Natural killer cell (primary cell): ENCODE measurements around the gene SLU7. TPM values are rescaled to one million over a fixed set of nuclear protein-coding genes. Genes with fewer than 3 reads are reported as not detected.
A peak's percentile ranks its signal among the peaks of the same experiment; 100 is the strongest.

Experiments
- ATAC-seq, 3 donors: fragments of 150-1000 bp in 2 of 3; fragments of 200-7000 bp in 1 of 3; cut with Tn5 transposase; 1 replicate in 1 of 3; 2 replicates in 2 of 3; pipeline ENCODE4 v1.10.0; 2021; ENCODE audit warnings: mild to moderate bottlenecking in 2 of 3, moderate library complexity in 2 of 3
- DNase-seq, 2 donors: peaks; one replicate each; pipeline versions ENCODE4 v3.0.0 to v3.0.0-alpha.2; 2013 to 2021; ENCODE audit warnings: mixed read lengths in 1 of 2
- H3K27ac ChIP-seq: one replicate; pipeline ENCODE4 v1.5.1; 2013; ENCODE audit warnings: mild to moderate bottlenecking, low read length
- H3K27me3 ChIP-seq: one replicate; pipeline ENCODE4 v1.6.1; 2013; ENCODE audit warnings: low read length; ENCODE audit not compliant: control insufficient read depth, insufficient read depth
- H3K36me3 ChIP-seq: one replicate; pipeline ENCODE4 v1.6.1; 2013; ENCODE audit warnings: low read length; ENCODE audit not compliant: control insufficient read depth, insufficient read depth
- H3K4me1 ChIP-seq: one replicate; pipeline ENCODE4 v1.6.1; 2013; ENCODE audit warnings: low read length; ENCODE audit not compliant: control insufficient read depth, insufficient read depth
- H3K4me3 ChIP-seq: one replicate; pipeline ENCODE4 v1.5.1; 2013; ENCODE audit warnings: low read length
- H3K9me3 ChIP-seq: one replicate; pipeline ENCODE4 v1.6.1; 2013; ENCODE audit warnings: low read length; ENCODE audit not compliant: control insufficient read depth, insufficient read depth
- H3K27ac Mint-ChIP-seq, 2 donors: one replicate each; pipeline ENCODE4 v1.8.0; 2022; ENCODE audit warnings: mild to moderate bottlenecking in 2 of 2, mixed read lengths in 2 of 2, moderate library complexity in 1 of 2
- H3K27me3 Mint-ChIP-seq, 2 donors: one replicate each; pipeline ENCODE4 v1.8.0; 2022; ENCODE audit warnings: low read depth in 2 of 2, mixed read lengths in 2 of 2
- H3K36me3 Mint-ChIP-seq: one replicate; pipeline ENCODE4 v1.8.0; 2022; ENCODE audit warnings: mixed read lengths
- H3K4me1 Mint-ChIP-seq, 2 donors: one replicate each; pipeline ENCODE4 v1.8.0; 2022; ENCODE audit warnings: mixed read lengths in 2 of 2
- H3K4me3 Mint-ChIP-seq: one replicate; pipeline ENCODE4 v1.8.0; 2022; ENCODE audit warnings: mild to moderate bottlenecking, moderate library complexity, mixed read lengths
- H3K9me3 Mint-ChIP-seq, 2 donors: one replicate each; pipeline ENCODE4 v1.8.0; 2022; ENCODE audit warnings: mixed read lengths in 2 of 2
- WGBS: methylation state at CpG from one replicate; pipeline ENCODE4 v1.1.7; 2013; ENCODE audit warnings: missing lambda C conversion rate; ENCODE audit not compliant: insufficient coverage; 5-methylcytosine and 5-hydroxymethylcytosine counted together
- intact Hi-C: fragments of 100-400 bp; cut with micrococcal nuclease; formaldehyde crosslinking; loops from one replicate; pipeline ENCODE4 v1.14.2; 2022
- total RNA-seq, 4 donors: library from RNA; stranded (reverse); fragments of 120-200 nt in 1 of 4; gene quantifications; one replicate each; pipeline versions ENCODE4 v1.2.3 to v1.2.4, GENCODE V29; 2013 to 2022
- TF ChIP-seq, protein P1 (sequence below): fragments of 200-600 bp; IDR thresholded peaks from one replicate; pipeline ENCODE4 v1.8.0; 2022; ENCODE audit warnings: antibody characterized with exemption

Gene SLU7
- total RNA-seq, 3 donors from 2014 or later (not counting 1 experiment from before 2014, with no cell fraction given): 114 to 143 (median 118) TPM

- H3K4me1 Mint-ChIP-seq: peaks cover 15 to 18% of the 10 kb centered on the region in 2 donors
- DNase-seq (no peak), ATAC-seq (no peak)
- no peak overlapping the region for H3K4me3 Mint-ChIP-seq
- H3K9me3 Mint-ChIP-seq: no peaks in the 10 kb centered on the region
- Histone ChIP-seq H3K27me3 (no peaks in the 10 kb centered on the region), H3K9me3 (no peaks in the 10 kb centered on the region), H3K4me3 (no peak overlapping the region), H3K27ac (no peak overlapping the region), H3K4me1 (no peaks in the 10 kb centered on the region), H3K36me3 (no peaks in the 10 kb centered on the region)
- WGBS: 99% methylated on average over 4 of the region's 4 CpGs
- peaks cover 5% of the 10 kb centered on the region for H3K36me3 Mint-ChIP-seq
- no peaks in the 10 kb centered on the region for H3K27me3 Mint-ChIP-seq
- TF ChIP-seq, protein P1, sequence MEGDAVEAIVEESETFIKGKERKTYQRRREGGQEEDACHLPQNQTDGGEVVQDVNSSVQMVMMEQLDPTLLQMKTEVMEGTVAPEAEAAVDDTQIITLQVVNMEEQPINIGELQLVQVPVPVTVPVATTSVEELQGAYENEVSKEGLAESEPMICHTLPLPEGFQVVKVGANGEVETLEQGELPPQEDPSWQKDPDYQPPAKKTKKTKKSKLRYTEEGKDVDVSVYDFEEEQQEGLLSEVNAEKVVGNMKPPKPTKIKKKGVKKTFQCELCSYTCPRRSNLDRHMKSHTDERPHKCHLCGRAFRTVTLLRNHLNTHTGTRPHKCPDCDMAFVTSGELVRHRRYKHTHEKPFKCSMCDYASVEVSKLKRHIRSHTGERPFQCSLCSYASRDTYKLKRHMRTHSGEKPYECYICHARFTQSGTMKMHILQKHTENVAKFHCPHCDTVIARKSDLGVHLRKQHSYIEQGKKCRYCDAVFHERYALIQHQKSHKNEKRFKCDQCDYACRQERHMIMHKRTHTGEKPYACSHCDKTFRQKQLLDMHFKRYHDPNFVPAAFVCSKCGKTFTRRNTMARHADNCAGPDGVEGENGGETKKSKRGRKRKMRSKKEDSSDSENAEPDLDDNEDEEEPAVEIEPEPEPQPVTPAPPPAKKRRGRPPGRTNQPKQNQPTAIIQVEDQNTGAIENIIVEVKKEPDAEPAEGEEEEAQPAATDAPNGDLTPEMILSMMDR: no peak
- intact Hi-C loops: no loop called here
- no peak overlapping the region for H3K27ac Mint-ChIP-seq
Measured at GRCh38 chr5:160427607-160428006, 8.7 kb upstream of the SLU7 start.

DNA sequence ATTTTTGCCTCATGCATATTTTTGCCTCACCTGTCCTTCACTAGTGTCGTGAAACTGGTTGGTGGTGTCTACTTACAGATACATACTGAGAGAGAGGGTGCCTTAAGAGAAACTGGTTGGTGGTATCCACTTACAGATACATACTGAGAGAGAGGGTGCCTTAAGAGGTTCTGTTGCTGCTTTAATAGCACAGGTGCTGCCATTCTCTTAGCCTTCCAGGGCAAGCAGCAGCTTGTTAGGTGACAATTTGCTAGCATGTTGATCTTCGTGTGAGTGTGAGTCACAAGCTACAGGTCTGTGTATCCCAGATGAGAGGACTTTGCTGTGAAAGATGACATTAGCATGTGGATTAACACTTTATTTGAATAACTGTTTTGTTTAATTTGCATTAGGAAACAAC is 4.2 kb upstream of the SLU7 start:
- ATAC-seq (no peak), DNase-seq (peak in 1 of 2 donors; percentile 26)
- TF ChIP-seq, protein P1: no peak
- Histone ChIP-seq H3K27me3 (no peaks in the 10 kb centered on the region), H3K9me3 (no peaks in the 10 kb centered on the region), H3K36me3 (no peaks in the 10 kb centered on the region), H3K4me3 (no peak overlapping the region), H3K4me1 (peaks cover 10% of the 10 kb centered on the region), H3K27ac (no peak overlapping the region)
- intact Hi-C loops: loop anchor here (5.0 kb wide), 1 partner anchor 131 kb away; no protein-coding TSS in a partner anchor
- peaks cover 51 to 53% of the 10 kb centered on the region in 2 donors for H3K4me1 Mint-ChIP-seq
- peak overlapping the region; percentile 99 for H3K27ac Mint-ChIP-seq
- H3K9me3 Mint-ChIP-seq: no peaks in the 10 kb centered on the region
- H3K4me3 Mint-ChIP-seq: peak overlapping the region; percentile 40
- H3K27me3 Mint-ChIP-seq: no peaks in the 10 kb centered on the region
- H3K36me3 Mint-ChIP-seq: no peaks in the 10 kb centered on the region
- 0% methylated on average over 1 of the region's 2 CpGs for WGBS

DNA sequence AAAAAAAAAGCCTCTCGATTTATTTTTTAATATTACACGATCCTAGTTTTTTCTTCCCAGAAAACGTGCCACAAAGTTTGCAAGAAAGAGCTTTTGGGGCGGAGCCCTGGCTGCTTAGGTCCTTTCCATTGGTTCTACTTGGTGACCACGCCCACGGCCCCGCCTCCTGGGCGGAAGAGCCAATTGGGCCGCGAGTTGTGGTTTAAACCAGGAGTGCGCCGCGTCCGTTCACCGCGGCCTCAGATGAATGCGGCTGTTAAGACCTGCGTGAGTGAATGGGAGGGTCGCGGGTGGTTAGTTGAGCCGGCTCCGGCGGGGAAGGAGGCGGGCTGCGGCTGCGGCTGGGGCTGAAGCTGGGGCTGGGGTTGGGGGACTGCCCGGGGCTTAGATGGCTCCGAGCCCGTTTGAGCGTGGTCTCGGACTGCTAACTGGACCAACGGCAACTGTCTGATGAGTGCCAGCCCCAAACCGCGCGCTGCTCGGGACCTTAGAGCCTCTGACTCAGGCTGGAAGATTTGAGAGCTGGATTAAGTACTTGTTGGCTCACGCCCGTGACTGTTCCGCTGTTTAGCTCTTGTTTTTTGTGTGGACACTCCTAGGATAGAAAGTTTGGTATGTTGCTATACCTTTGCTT is 2.9 kb upstream of the SLU7 start, which contains the start of gene PTTG1:
PTTG1 (plus strand) TSS at position 231 of the 634 bp plus-strand sequence. CDS start 458 bp downstream, outside the sequence.
- DNase-seq (peak; percentile 92 to 96), ATAC-seq (peak; percentile 68 to 85 (median 78))
- Mint-ChIP-seq H3K36me3 (no peaks in the 10 kb centered on the region), H3K4me1 (peaks cover 61 to 63% of the 10 kb centered on the region in 2 donors), H3K9me3 (no peaks in the 10 kb centered on the region), H3K27me3 (no peaks in the 10 kb centered on the region), H3K4me3 (peak within 1 kb of the TSS; percentile 96), H3K27ac (peak within 1 kb of the TSS; percentile 99)
- intact Hi-C loops: loop anchor here (1.0 to 5.0 kb wide), 3 partner anchors 46 to 1213 kb away; partner anchors contain the start of gene RNF145
- peak within 1 kb of the TSS; percentile 83 for H3K27ac ChIP-seq
- H3K9me3 ChIP-seq: no peaks in the 10 kb centered on the region
- TF ChIP-seq, protein P1: no peak
- peak within 1 kb of the TSS; percentile 63 for H3K4me3 ChIP-seq
- no peaks in the 10 kb centered on the region for H3K27me3 ChIP-seq
- peaks cover 19% of the 10 kb centered on the region for H3K4me1 ChIP-seq
- no peaks in the 10 kb centered on the region for H3K36me3 ChIP-seq
- WGBS: 0% methylated on average over 38 of the region's 39 CpGs

- no peak overlapping the region for H3K4me3 ChIP-seq
- Mint-ChIP-seq H3K4me3 (peak overlapping the region; percentile 96), H3K36me3 (no peaks in the 10 kb centered on the region), H3K27ac (peak overlapping the region; percentile 99), H3K27me3 (no peaks in the 10 kb centered on the region), H3K4me1 (peaks cover 61 to 69% of the 10 kb centered on the region in 2 donors), H3K9me3 (no peaks in the 10 kb centered on the region)
- no peaks in the 10 kb centered on the region for H3K9me3 ChIP-seq
- H3K4me1 ChIP-seq: peaks cover 19% of the 10 kb centered on the region
- H3K27me3 ChIP-seq: no peaks in the 10 kb centered on the region
- intact Hi-C loops: loop anchor here (2.0 to 5.0 kb wide), 2 partner anchors 128 to 1211 kb away; partner anchors contain the start of gene RNF145
- no peak overlapping the region for H3K27ac ChIP-seq
- DNase-seq: peak in 1 of 2 donors; percentile 9
- TF ChIP-seq, protein P1: no peak
- ATAC-seq: no peak
- H3K36me3 ChIP-seq: no peaks in the 10 kb centered on the region
Measured at GRCh38 chr5:160420331-160420610, 1.4 kb upstream of the SLU7 start.
